ENCODE results near the gene LAMB2.

LAMB2 gene

DNA sequence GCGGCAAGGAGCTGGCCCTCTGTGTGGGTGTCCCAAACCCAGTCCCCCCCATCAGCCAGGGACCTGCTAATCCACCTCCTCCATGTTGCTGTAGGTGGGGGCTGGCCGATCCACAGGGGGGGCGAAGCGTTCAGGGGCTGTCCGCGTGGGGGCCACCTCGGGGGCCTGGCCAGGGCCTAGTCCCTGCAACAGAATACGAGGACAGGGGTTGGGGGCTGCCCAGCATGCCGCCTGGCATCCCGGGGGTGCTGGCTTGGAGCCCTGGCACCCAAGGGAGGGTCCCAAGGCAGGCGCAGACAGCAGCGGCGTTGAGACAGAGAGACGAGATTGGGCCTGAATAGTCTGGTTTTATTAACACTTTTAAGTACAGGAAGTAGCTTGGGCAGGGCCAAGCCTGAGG, 24.5 kb downstream of the LAMB2 start:
- H4K20me1 ChIP-seq (ENCODE audit: insufficient read depth, low read length, poor library complexity, severe bottlenecking), result peaks cover 5% of the 10 kb centered on the region
- peaks cover 39% of the 10 kb centered on the region for H3K36me3 ChIP-seq (ENCODE audit: insufficient read depth, low read length)
- H2AFZ ChIP-seq (ENCODE audit: low read length), result no peak overlapping the region
- no peak overlapping the region for H3K4me2 ChIP-seq (ENCODE audit: low read depth, low read length, poor library complexity, severe bottlenecking)
- no peak overlapping the region for H3K9ac ChIP-seq (ENCODE audit: low read depth, low read length, poor library complexity, severe bottlenecking)
- H3K9me3 ChIP-seq (ENCODE audit: insufficient read depth, low read depth, low read length), result no peaks in the 10 kb centered on the region
- H3F3A ChIP-seq (ENCODE audit: low read depth), result no peaks in the 10 kb centered on the region
- no peak for TF ChIP-seq CTCF (conservative IDR thresholded peaks at IDR 0.05; ENCODE audit: low read length)
- no peak for TF ChIP-seq EZH2phosphoT487 (IDR thresholded peaks at IDR 0.05; ENCODE audit: borderline replicate concordance)
- H3K79me2 ChIP-seq (ENCODE audit: insufficient read depth, low read length), result peaks cover 12% of the 10 kb centered on the region
- no peaks in the 10 kb centered on the region for H3K27me3 ChIP-seq (ENCODE audit: insufficient read depth, low read length, poor library complexity, severe bottlenecking)
- H3K4me1 ChIP-seq (ENCODE audit: insufficient read depth, low read length, poor library complexity, severe bottlenecking), result peaks cover 19% of the 10 kb centered on the region
- H3K9me2 ChIP-seq (replicated peaks; ENCODE audit: low read depth, low read length), result no peaks in the 10 kb centered on the region
- H3K4me3 ChIP-seq (ENCODE audit: low read length, poor library complexity, severe bottlenecking), result no peak overlapping the region

GRCh38 chr3:49104427-49105291, 28.2 kb downstream of the LAMB2 start, which contains the start of gene QARS1:
Gene QARS1, minus strand, starts transcription at chr3:49104757. Its CDS starts 24 bp downstream, at chr3:49104733.
- Histone ChIP-seq H3K9me2 (replicated peaks; ENCODE audit: low read depth, low read length) (no peaks in the 10 kb centered on the region), H3K9ac (ENCODE audit: low read depth, low read length, poor library complexity, severe bottlenecking) (peak within 1 kb of the TSS; percentile 97), H3K4me3 (ENCODE audit: low read length, poor library complexity, severe bottlenecking) (peak within 1 kb of the TSS; percentile 100), H2AFZ (ENCODE audit: low read length) (peak within 1 kb of the TSS; percentile 93), H3K4me1 (ENCODE audit: insufficient read depth, low read length, poor library complexity, severe bottlenecking) (peaks cover 20% of the 10 kb centered on the region), H3K9me3 (ENCODE audit: insufficient read depth, low read depth, low read length) (no peaks in the 10 kb centered on the region), H3K36me3 (ENCODE audit: insufficient read depth, low read length) (peaks cover 29% of the 10 kb centered on the region; the same call in 1 of the 2 replicates), H3K27me3 (ENCODE audit: insufficient read depth, low read length, poor library complexity, severe bottlenecking) (no peaks in the 10 kb centered on the region), H3K79me2 (ENCODE audit: insufficient read depth, low read length) (peaks cover 25% of the 10 kb centered on the region), H4K20me1 (ENCODE audit: insufficient read depth, low read length, poor library complexity, severe bottlenecking) (peaks cover 5% of the 10 kb centered on the region), H3F3A (ENCODE audit: low read depth) (no peaks in the 10 kb centered on the region), H3K4me2 (ENCODE audit: low read depth, low read length, poor library complexity, severe bottlenecking) (peak within 1 kb of the TSS; percentile 95)
- TF ChIP-seq EZH2phosphoT487 (IDR thresholded peaks at IDR 0.05; ENCODE audit: borderline replicate concordance), result no peak
- no peak for TF ChIP-seq CTCF (conservative IDR thresholded peaks at IDR 0.05; ENCODE audit: low read length)

DNA sequence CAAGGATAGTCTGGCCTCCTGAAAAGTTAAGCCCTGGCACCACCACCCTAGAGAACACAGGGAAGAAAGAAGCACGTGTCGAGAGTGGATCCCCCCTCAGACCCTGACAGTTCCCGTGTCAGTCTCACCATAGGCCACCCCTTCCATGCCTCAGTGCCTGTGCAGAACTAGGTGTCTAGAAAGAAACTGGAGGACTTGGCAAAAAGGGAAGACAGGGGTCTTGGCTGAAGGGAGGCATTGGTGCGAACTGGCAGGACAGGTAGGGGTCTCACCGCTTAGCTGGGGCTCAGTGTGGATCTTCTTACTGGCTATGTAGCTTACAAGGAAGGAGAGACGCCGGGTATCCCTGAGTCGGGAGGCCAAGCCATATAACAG, 28.8 kb downstream of the LAMB2 start:
- peak overlapping the region; percentile 100 for H3K4me3 ChIP-seq (ENCODE audit: low read length, poor library complexity, severe bottlenecking)
- H3K9me2 ChIP-seq (replicated peaks; ENCODE audit: low read depth, low read length), result no peaks in the 10 kb centered on the region
- peaks cover 25% of the 10 kb centered on the region for H3K79me2 ChIP-seq (ENCODE audit: insufficient read depth, low read length)
- peak overlapping the region; percentile 97 for H3K9ac ChIP-seq (ENCODE audit: low read depth, low read length, poor library complexity, severe bottlenecking)
- H3K9me3 ChIP-seq (ENCODE audit: insufficient read depth, low read depth, low read length), result no peaks in the 10 kb centered on the region
- H4K20me1 ChIP-seq (ENCODE audit: insufficient read depth, low read length, poor library complexity, severe bottlenecking), result peaks cover 5% of the 10 kb centered on the region
- no peaks in the 10 kb centered on the region for H3K27me3 ChIP-seq (ENCODE audit: insufficient read depth, low read length, poor library complexity, severe bottlenecking)
- peaks cover 29% of the 10 kb centered on the region; the same call in 1 of the 2 replicates for H3K36me3 ChIP-seq (ENCODE audit: insufficient read depth, low read length)
- TF ChIP-seq EZH2phosphoT487 (IDR thresholded peaks at IDR 0.05; ENCODE audit: borderline replicate concordance), result no peak
- TF ChIP-seq CTCF (conservative IDR thresholded peaks at IDR 0.05; ENCODE audit: low read length), result no peak
- H3F3A ChIP-seq (ENCODE audit: low read depth), result no peaks in the 10 kb centered on the region
- H2AFZ ChIP-seq (ENCODE audit: low read length), result peak overlapping the region; percentile 93
- peaks cover 20% of the 10 kb centered on the region for H3K4me1 ChIP-seq (ENCODE audit: insufficient read depth, low read length, poor library complexity, severe bottlenecking)
- H3K4me2 ChIP-seq (ENCODE audit: low read depth, low read length, poor library complexity, severe bottlenecking), result peak overlapping the region; percentile 95
